Heart left ventricle (tissue), 16 donors: ENCODE data around the gene CNDP1. TPM values are rescaled to one million over a fixed set of nuclear protein-coding genes. Genes with fewer than 3 reads are reported as not detected.

ENCODE experiments used
- ATAC-seq, 4 donors: fragments of 200-7000 bp; cut with Tn5 transposase; one replicate each; pipeline ENCODE4 v1.9.1; 2020 to 2022; ENCODE audit warnings: moderate library complexity in 4 of 4, mild to moderate bottlenecking in 3 of 4, moderate number of reproducible peaks in 1 of 4
- DNase-seq, 5 donors: peaks; one replicate each; pipeline ENCODE4 v3.0.0-alpha.2; 2020
- H3K27ac ChIP-seq, 12 donors: fragments of 200-600 bp; sonication (generic) in 4 of 12; one replicate each; pipeline versions ENCODE4 v1.5.0 to v1.8.0; 2016 to 2022; ENCODE audit warnings: mild to moderate bottlenecking in 2 of 12
- H3K27me3 ChIP-seq, 9 donors: fragments of 200-600 bp; sonication (generic) in 2 of 9; one replicate each; pipeline versions ENCODE4 v1.5.1 to v1.8.0; 2016 to 2022; ENCODE audit warnings: mild to moderate bottlenecking in 3 of 9
- H3K36me3 ChIP-seq, 9 donors: fragments of 200-600 bp; sonication (generic) in 2 of 9; one replicate each; pipeline versions ENCODE4 v1.5.0 to v1.8.0; 2018 to 2022; ENCODE audit warnings: mild to moderate bottlenecking in 2 of 9
- H3K4me1 ChIP-seq, 12 donors: fragments of 200-600 bp; sonication (generic) in 4 of 12; one replicate each; pipeline versions ENCODE4 v1.5.0 to v1.8.0; 2016 to 2022; ENCODE audit warnings: mild to moderate bottlenecking in 3 of 12
- H3K4me3 ChIP-seq, 12 donors: fragments of 200-600 bp; sonication (generic) in 4 of 12; one replicate each; pipeline versions ENCODE4 v1.5.0 to v1.8.0; 2017 to 2022; ENCODE audit warnings: mild to moderate bottlenecking in 9 of 12, moderate library complexity in 4 of 12
- H3K9me3 ChIP-seq, 12 donors: fragments of 200-600 bp; sonication (generic) in 4 of 12; one replicate each; pipeline versions ENCODE4 v1.5.0 to v1.8.0; 2016 to 2022; ENCODE audit warnings: mild to moderate bottlenecking in 1 of 12
- CTCF ChIP-seq, 12 donors: fragments of 200-600 bp; sonication (generic) in 4 of 12; IDR thresholded peaks; one replicate each; pipeline versions ENCODE4 v1.5.0 to v1.8.0; 2018 to 2022; ENCODE audit warnings: antibody characterized with exemption in 12 of 12, mild to moderate bottlenecking in 5 of 12
- POLR2A ChIP-seq, 2 donors: fragments of 450-650 bp; IDR thresholded peaks; one replicate each; pipeline ENCODE4 v1.6.1; 2017; ENCODE audit warnings: antibody characterized with exemption in 2 of 2, mild to moderate bottlenecking in 2 of 2, moderate library complexity in 2 of 2
- WGBS, 4 donors: extraction: QIAGEN DNeasy Blood & Tissue Kit in 2 of 4; methylation state at CpG; one replicate each; pipeline versions ENCODE4 v1.1.5 to v1.1.7; 2013 to 2018; 5-methylcytosine and 5-hydroxymethylcytosine counted together
- intact Hi-C, 10 donors: fragments of 100-400 bp; cut with DNase I; formaldehyde crosslinking; loops; one replicate each; pipeline versions ENCODE4 v1.11.1 to v1.14.2; 2022
- polyA plus RNA-seq, 2 donors: library from polyadenylated mRNA; stranded (reverse); fragments of 200-250 nt; gene quantifications; one replicate each; pipeline ENCODE4 v1.2.3, GENCODE V29; 2013
- total RNA-seq, 9 donors: library from RNA; depleted of rRNA in 2 of 9; stranded (reverse); fragments of >200 nt in 2 of 9; fragmentation: NEBNext Ultra II Directional in 3 of 9; extraction: Animal tissue kit (Norgen Biotek cat#: 25700) in 3 of 9; gene quantifications; one replicate each; pipeline versions ENCODE4 v1.1.0 to v1.2.4, GENCODE V29; 2016 to 2023
- donor health status: ischemic (EF 13 %, LVEDD 7.1; RV severe dilation, severe dysfunction).
- donor health status: healthy with polysubstance abuse.
- donor health status: DM: no; HTN: yes; CAD: no.
- donor health status: DM: no; HTN: no; CAD: no.
- donor health status: ischemic (EF 25% LVEDD 6.9; RV normal size, moderate dysfunction).
- donor health status: ischemic (EF 25% LVEDD 5.7; RV mildly dilated, moderate dysfunction).
- donor health status: healthy.
- donor health status: DM: yes; HTN: yes; CAD: no.
- donor health status: ischemic (EF 35%, LVEDD 5.7; RV mildly dilated, moderate dysfunction).
- donor health status: nonischemic (EF 11% LVEDD 7.7; RV severe dilation, severe dysfunction).
- donor health status: DM: yes; HTN: yes; CAD: no.
- donor health status: PGD.
- donor health status: ischemic (EF 29% LVEDD 5.4; RV normal size, mild dysfunction).
- donor health status: nonischemic (EF 23%, LVEDD 6.1; RV moderate dilation, normal function).

Gene CNDP1
- total and polyA plus RNA-seq, 11 donors = 0.03 TPM; not detected in 10

GRCh38 chr18:74609535-74609934 is 75.2 kb downstream of the CNDP1 start:
- no peak for TF ChIP-seq CTCF (IDR thresholded peaks at IDR 0.05)
- no peak for TF ChIP-seq POLR2A (IDR thresholded peaks at IDR 0.05)
- intact Hi-C loops = no loop called here
- DNase-seq = no peak
- Histone ChIP-seq H3K4me1 (peaks cover 0 to 19% (median 1%) of the 10 kb centered on the region in 12 donors), H3K27ac (no peak overlapping the region), H3K27me3 (no peaks in the 10 kb centered on the region), H3K9me3 (peaks cover 0 to 3% (median 0%) of the 10 kb centered on the region in 12 donors), H3K4me3 (no peak overlapping the region), H3K36me3 (no peaks in the 10 kb centered on the region)
- no peak for ATAC-seq
- 85 to 89% (median 88%) methylated on average over 3 of the region's 3 CpGs for WGBS, 4 donors

GRCh38 chr18:74610051-74610615 is 75.8 kb downstream of the CNDP1 start:
- Histone ChIP-seq H3K27me3 (no peaks in the 10 kb centered on the region), H3K9me3 (peaks cover 0 to 9% (median 0%) of the 10 kb centered on the region in 12 donors), H3K27ac (no peak overlapping the region), H3K4me3 (no peak overlapping the region), H3K4me1 (peaks cover 0 to 13% (median 0%) of the 10 kb centered on the region in 12 donors), H3K36me3 (no peaks in the 10 kb centered on the region)
- no peak for ATAC-seq
- intact Hi-C loops = no loop called here
- no peak for TF ChIP-seq CTCF (IDR thresholded peaks at IDR 0.05)
- no peak for TF ChIP-seq POLR2A (IDR thresholded peaks at IDR 0.05)
- DNase-seq = no peak
- 82 to 92% (median 87%) methylated on average over 7 of the region's 7 CpGs for WGBS, 4 donors

- intact Hi-C loops = no loop called here
- no peaks in the 10 kb centered on the region for H3K36me3 ChIP-seq
- H3K4me1 ChIP-seq = peaks cover 0 to 11% (median 0%) of the 10 kb centered on the region in 12 donors
- H3K9me3 ChIP-seq = peaks cover 0 to 12% (median 0%) of the 10 kb centered on the region in 12 donors
- 46 to 68% (median 57%) methylated on average over 1 of the region's 1 CpG for WGBS, 4 donors
- no peak overlapping the region for H3K4me3 ChIP-seq
- no peak overlapping the region for H3K27ac ChIP-seq
- DNase-seq (no peak), ATAC-seq (no peak)
- no peak for TF ChIP-seq POLR2A (IDR thresholded peaks at IDR 0.05)
- no peak for TF ChIP-seq CTCF (IDR thresholded peaks at IDR 0.05)
- no peaks in the 10 kb centered on the region for H3K27me3 ChIP-seq
These were observed 76.6 kb downstream of the CNDP1 start for GRCh38 chr18:74610860-74611259.

GRCh38 chr18:74611765-74612164 is 77.5 kb downstream of the CNDP1 start:
- Histone ChIP-seq H3K27ac (no peak overlapping the region), H3K36me3 (no peaks in the 10 kb centered on the region), H3K27me3 (no peaks in the 10 kb centered on the region), H3K4me3 (no peak overlapping the region), H3K4me1 (peaks cover 0 to 11% (median 0%) of the 10 kb centered on the region in 12 donors), H3K9me3 (peaks cover 0 to 12% (median 0%) of the 10 kb centered on the region in 12 donors)
- intact Hi-C loops = no loop called here
- 69 to 91% (median 80%) methylated on average over 4 of the region's 4 CpGs for WGBS, 4 donors
- ATAC-seq (no peak), DNase-seq (no peak)
- no peak for TF ChIP-seq POLR2A (IDR thresholded peaks at IDR 0.05)
- no peak for TF ChIP-seq CTCF (IDR thresholded peaks at IDR 0.05)
